Astrocyte (in vitro differentiated cells and primary cell): ENCODE results near the gene SRMS.

Experiments used
- EZH2 ChIP-seq: IDR thresholded peaks from 2 replicates; pipeline ENCODE4 v1.6.1; 2012; ENCODE audit warnings: mild to moderate bottlenecking, low read length, inconsistent platforms; ENCODE audit not compliant: insufficient read depth
- TF ChIP-seq, protein P1 (sequence below): IDR thresholded peaks from 2 replicates; pipeline ENCODE4 v1.5.1; 2011; ENCODE audit warnings: low read depth, mild to moderate bottlenecking, inconsistent platforms, low read length, moderate library complexity; ENCODE audit not compliant: insufficient read depth

GRCh38 chr20:63562461-63563224 is 15.1 kb upstream of the SRMS start:
- TF ChIP-seq, protein P1, sequence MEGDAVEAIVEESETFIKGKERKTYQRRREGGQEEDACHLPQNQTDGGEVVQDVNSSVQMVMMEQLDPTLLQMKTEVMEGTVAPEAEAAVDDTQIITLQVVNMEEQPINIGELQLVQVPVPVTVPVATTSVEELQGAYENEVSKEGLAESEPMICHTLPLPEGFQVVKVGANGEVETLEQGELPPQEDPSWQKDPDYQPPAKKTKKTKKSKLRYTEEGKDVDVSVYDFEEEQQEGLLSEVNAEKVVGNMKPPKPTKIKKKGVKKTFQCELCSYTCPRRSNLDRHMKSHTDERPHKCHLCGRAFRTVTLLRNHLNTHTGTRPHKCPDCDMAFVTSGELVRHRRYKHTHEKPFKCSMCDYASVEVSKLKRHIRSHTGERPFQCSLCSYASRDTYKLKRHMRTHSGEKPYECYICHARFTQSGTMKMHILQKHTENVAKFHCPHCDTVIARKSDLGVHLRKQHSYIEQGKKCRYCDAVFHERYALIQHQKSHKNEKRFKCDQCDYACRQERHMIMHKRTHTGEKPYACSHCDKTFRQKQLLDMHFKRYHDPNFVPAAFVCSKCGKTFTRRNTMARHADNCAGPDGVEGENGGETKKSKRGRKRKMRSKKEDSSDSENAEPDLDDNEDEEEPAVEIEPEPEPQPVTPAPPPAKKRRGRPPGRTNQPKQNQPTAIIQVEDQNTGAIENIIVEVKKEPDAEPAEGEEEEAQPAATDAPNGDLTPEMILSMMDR, result no peak
- no peak for TF ChIP-seq EZH2
